ENCODE measurements around the gene TMF1. TPM values are rescaled to one million over a fixed set of nuclear protein-coding genes. Genes with fewer than 3 reads are reported as not detected.

TMF1 gene
- total RNA-seq, 1 donor from 2014 or later, result 37.7 TPM

DNA sequence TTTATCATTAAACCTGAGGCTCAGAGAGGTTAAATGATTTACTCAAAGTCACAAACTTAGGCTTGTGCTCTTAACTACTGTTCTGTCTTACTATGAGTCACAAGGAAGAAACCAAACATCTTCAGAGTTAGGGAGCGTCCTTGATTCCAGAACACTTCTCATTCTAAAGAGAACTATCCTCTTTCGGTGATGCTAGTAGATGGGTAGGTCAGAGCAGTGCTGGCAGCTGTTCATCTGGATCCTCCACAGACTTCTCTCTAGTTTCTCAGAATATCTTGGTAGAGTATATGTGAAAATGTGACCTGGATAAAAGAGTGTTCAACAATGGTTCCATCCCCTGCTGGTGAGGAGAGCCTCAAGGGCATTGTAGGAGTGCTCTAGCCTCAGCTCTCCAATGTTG is 35.9 kb upstream of the TMF1 start:
- TF ChIP-seq, protein P1, sequence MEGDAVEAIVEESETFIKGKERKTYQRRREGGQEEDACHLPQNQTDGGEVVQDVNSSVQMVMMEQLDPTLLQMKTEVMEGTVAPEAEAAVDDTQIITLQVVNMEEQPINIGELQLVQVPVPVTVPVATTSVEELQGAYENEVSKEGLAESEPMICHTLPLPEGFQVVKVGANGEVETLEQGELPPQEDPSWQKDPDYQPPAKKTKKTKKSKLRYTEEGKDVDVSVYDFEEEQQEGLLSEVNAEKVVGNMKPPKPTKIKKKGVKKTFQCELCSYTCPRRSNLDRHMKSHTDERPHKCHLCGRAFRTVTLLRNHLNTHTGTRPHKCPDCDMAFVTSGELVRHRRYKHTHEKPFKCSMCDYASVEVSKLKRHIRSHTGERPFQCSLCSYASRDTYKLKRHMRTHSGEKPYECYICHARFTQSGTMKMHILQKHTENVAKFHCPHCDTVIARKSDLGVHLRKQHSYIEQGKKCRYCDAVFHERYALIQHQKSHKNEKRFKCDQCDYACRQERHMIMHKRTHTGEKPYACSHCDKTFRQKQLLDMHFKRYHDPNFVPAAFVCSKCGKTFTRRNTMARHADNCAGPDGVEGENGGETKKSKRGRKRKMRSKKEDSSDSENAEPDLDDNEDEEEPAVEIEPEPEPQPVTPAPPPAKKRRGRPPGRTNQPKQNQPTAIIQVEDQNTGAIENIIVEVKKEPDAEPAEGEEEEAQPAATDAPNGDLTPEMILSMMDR (IDR thresholded peaks at IDR 0.05), result peak; percentile 16
- Mint-ChIP-seq H3K27me3 (ENCODE audit: low read depth) (no peaks in the 10 kb centered on the region), H3K36me3 (ENCODE audit: low read depth) (peaks cover 1% of the 10 kb centered on the region), H3K4me1 (ENCODE audit: low read depth) (peaks cover 79% of the 10 kb centered on the region), H3K9me3 (ENCODE audit: low read depth) (no peaks in the 10 kb centered on the region), H3K4me3 (ENCODE audit: unreplicated experiment) (peak overlapping the region; percentile 39), H3K27ac (ENCODE audit: unreplicated experiment) (peak overlapping the region; percentile 63)
- DNase-seq (ENCODE audit: low spot score), result no peak

DNA sequence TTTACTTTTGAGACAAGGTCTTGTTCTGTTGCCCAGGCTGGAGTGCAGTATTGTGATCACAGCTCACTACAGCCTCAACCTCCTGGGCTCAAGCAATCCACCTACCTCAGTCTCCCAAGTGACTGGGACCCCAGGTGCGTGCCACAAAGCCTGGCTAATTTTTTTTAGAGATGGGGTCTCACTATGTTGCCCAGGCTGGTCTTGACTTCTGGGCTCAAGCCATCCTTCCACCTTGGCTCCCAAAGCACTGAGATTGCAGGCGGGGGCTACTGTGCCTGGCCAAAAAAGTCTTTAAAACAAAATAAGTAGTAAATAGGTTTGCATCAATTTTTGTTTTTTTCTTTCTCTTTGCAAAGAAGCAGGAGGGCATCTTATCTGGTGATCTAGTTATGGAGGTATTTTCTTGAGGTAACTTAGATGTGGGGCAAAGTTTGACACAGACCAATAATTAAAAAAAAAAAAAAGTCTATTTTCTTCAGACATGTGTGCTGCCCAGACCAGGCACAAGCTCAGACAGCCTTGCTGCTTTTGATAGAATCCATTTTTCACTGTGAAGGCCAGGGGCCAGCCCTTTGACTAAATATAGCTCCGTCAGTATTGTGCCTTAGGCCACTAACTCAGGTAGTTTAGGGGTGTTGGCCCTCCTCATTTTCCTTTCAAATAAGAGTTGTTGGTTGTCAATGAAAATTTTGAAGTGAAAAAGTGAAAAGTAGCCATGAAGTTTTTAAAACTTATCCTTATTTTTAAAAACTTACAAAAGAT is 35.1 kb upstream of the TMF1 start:
- no peaks in the 10 kb centered on the region for H3K27me3 Mint-ChIP-seq (ENCODE audit: low read depth)
- peaks cover 81% of the 10 kb centered on the region for H3K4me1 Mint-ChIP-seq (ENCODE audit: low read depth)
- H3K9me3 Mint-ChIP-seq (ENCODE audit: low read depth), result no peaks in the 10 kb centered on the region
- no peak for DNase-seq (ENCODE audit: low spot score)
- H3K36me3 Mint-ChIP-seq (ENCODE audit: low read depth), result peaks cover 1% of the 10 kb centered on the region
- H3K4me3 Mint-ChIP-seq (ENCODE audit: unreplicated experiment), result peak overlapping the region; percentile 92
- H3K27ac Mint-ChIP-seq (ENCODE audit: unreplicated experiment), result peak overlapping the region; percentile 28
- TF ChIP-seq, protein P1 (IDR thresholded peaks at IDR 0.05), result no peak

DNA sequence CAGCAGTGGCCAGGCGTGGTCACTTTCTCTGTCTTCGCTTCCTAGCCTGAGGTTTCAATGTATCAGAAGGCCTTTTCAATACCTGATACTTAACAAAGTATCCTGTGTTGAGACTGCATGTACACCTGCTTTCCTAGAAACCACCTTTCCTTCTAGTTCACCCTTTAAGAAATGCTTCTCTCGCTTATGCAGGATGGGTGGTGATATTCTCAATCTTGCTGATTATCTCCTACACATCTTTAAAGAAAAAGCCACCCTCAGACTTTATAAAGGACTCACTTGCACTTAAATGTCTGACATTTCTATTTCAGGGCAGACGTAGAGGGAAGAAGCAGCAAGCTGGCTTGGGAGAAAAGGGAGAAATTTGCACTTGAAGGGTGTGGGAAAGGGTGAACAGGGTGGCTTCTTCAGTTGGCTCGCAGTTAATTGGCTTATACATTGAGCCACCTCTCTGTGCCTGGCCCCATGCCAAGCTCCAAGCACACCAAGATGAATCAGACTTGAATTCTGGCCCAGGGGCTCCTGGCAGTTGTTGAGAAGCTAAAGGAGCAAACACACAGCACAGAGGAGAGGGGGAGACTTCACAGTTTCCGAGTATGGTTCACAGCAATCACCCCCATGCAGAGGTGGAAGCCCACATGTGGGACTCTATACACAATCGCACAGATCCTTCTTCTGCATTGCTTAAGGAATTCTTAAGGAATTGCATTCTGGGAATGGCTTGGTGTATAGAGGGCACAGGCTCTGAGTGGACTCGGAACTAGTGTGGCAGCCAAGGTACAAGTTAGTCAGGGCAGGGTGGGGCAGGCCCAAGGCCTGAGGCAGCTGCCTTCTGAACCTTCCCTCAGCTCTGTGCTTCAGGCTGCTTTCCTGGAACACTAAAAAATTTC is 33.9 kb upstream of the TMF1 start:
- peak overlapping the region; percentile 95 for H3K27ac Mint-ChIP-seq (ENCODE audit: unreplicated experiment)
- TF ChIP-seq, protein P1 (IDR thresholded peaks at IDR 0.05), result no peak
- no peaks in the 10 kb centered on the region for H3K9me3 Mint-ChIP-seq (ENCODE audit: low read depth)
- DNase-seq (ENCODE audit: low spot score), result peak; percentile 95
- H3K36me3 Mint-ChIP-seq (ENCODE audit: low read depth), result peaks cover 1% of the 10 kb centered on the region
- H3K27me3 Mint-ChIP-seq (ENCODE audit: low read depth), result no peaks in the 10 kb centered on the region
- H3K4me3 Mint-ChIP-seq (ENCODE audit: unreplicated experiment), result peak overlapping the region; percentile 92
- H3K4me1 Mint-ChIP-seq (ENCODE audit: low read depth), result peaks cover 84% of the 10 kb centered on the region

DNA sequence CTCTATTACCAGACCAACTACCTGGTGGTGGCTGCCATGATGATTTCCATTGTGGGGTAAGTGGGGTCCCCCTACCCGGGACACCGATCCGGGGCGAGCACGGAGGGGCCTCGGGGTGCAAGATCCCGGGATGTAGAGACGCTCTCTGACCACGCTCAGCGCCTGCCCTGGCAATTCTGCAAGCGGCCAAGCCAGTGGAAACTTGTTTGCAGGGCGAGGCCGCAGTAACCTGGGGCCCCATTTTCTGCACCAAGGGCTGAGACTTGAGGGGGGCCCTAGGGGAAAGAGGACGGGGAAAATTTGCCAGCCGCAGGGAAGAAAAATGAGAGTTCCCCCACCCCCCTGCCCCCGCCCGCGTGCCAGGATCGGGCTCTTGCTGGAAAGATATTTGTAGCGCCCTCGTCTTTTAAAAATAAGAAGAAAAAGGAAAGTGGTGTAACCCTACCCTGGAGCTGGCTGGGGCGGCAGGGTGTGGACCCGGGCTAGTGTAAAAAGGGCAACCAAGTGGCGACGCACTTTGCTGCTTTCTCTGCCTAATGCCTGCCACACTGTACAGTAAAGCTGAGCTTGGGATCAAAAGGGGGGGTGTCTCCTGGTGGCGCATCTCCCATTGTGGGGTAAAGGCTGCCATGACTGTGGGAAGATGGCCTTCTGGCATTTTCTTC is 33.2 kb upstream of the TMF1 start:
- TF ChIP-seq, protein P1 (IDR thresholded peaks at IDR 0.05), result peak; percentile 42
- Mint-ChIP-seq H3K9me3 (ENCODE audit: low read depth) (no peaks in the 10 kb centered on the region), H3K27ac (ENCODE audit: unreplicated experiment) (peak overlapping the region; percentile 95), H3K27me3 (ENCODE audit: low read depth) (no peaks in the 10 kb centered on the region), H3K36me3 (ENCODE audit: low read depth) (no peaks in the 10 kb centered on the region), H3K4me3 (ENCODE audit: unreplicated experiment) (peak overlapping the region; percentile 92), H3K4me1 (ENCODE audit: low read depth) (peaks cover 85% of the 10 kb centered on the region)
- no peak for DNase-seq (ENCODE audit: low spot score)

All from chondrocyte (in vitro differentiated cells).